Measurements from ENCODE around the gene BATF3. TPM values are rescaled to one million over a fixed set of nuclear protein-coding genes. Genes with fewer than 3 reads are reported as not detected.

Gene BATF3
- total RNA-seq, 2 donors from 2014 or later, result 3.4 TPM; not detected in 1

- intact Hi-C loops (cut with DNase I), result no loop called here
- ATAC-seq, result no peak
- no peak for DNase-seq
- Histone ChIP-seq H3K4me3 (no peak overlapping the region), H3K27ac (no peak overlapping the region), H3K4me1 (no peaks in the 10 kb centered on the region), H3K27me3 (no peaks in the 10 kb centered on the region), H3K36me3 (replicated peaks in 1 of 2; ENCODE audit: insufficient read depth in 1 of 2, low read depth in 2 of 2) (no peaks in the 10 kb centered on the region), H3K9me3 (no peaks in the 10 kb centered on the region)
- WGBS, 2 donors, result 52 to 72% methylated on average over 6 of the region's 6 CpGs
- no peak for TF ChIP-seq CTCF (IDR thresholded peaks at IDR 0.05)
- TF ChIP-seq POLR2A (IDR thresholded peaks at IDR 0.05), result no peak
These were observed 10.9 kb upstream of the BATF3 start for GRCh38 chr1:212710566-212710965.

DNA sequence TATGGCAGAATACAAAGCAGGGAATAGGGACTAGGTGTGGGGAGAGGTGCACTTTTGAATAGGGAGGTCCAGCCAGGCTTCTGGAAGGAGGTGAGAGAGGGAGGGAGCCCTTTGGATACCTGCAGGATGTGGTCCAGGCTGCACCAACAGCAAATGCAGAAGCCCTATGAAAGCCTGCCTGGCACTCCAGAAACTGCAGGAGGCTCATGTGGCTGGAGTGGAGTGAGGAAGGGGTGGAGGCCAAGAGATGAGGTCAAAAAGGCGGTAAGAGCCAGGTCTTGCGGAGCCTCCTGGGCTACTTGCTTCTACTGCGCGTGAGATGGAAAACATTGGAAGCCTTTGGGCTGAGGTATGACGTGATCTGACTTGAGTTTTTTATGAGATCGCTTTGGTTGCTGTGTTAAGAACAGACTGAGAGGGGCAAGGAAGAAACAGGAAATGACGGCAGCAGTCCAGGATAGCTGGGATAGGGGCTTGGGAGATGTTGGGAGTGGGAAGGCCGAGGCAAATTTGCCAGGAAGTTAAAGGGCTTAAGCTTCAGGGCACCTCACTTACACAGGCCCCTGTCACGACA lies 4.4 kb upstream of the BATF3 start:
- WGBS, 2 donors, result 72 to 83% methylated on average over 9 of the region's 9 CpGs
- no peaks in the 10 kb centered on the region for H3K36me3 ChIP-seq (replicated peaks in 1 of 2; ENCODE audit: insufficient read depth in 1 of 2, low read depth in 2 of 2)
- intact Hi-C loops (cut with DNase I), result no loop called here

GRCh38 chr1:212702672-212703071 lies 3.0 kb upstream of the BATF3 start:
- H3K27me3 ChIP-seq, result no peaks in the 10 kb centered on the region
- no peak for ATAC-seq
- no peaks in the 10 kb centered on the region for H3K9me3 ChIP-seq
- no peak for DNase-seq
- peaks cover 31% of the 10 kb centered on the region for H3K4me1 ChIP-seq
- no peaks in the 10 kb centered on the region for H3K36me3 ChIP-seq (replicated peaks in 1 of 2; ENCODE audit: insufficient read depth in 1 of 2, low read depth in 2 of 2)
- H3K27ac ChIP-seq, result no peak overlapping the region
- no peak overlapping the region for H3K4me3 ChIP-seq
- TF ChIP-seq CTCF (IDR thresholded peaks at IDR 0.05) (no peak), POLR2A (IDR thresholded peaks at IDR 0.05) (no peak)
- WGBS, 2 donors, result 32 to 38% methylated on average over 1 of the region's 1 CpG
- intact Hi-C loops (cut with DNase I), result no loop called here

More for the DNA sequence above, 4.4 kb upstream of the BATF3 start:
- no peak for ATAC-seq
- H3K4me3 ChIP-seq, result no peak overlapping the region
- no peaks in the 10 kb centered on the region for H3K27me3 ChIP-seq
- no peak for DNase-seq
- no peak overlapping the region for H3K27ac ChIP-seq
- TF ChIP-seq POLR2A (IDR thresholded peaks at IDR 0.05) (no peak), CTCF (IDR thresholded peaks at IDR 0.05) (no peak)
- H3K4me1 ChIP-seq, result peaks cover 21% of the 10 kb centered on the region
- H3K9me3 ChIP-seq, result no peaks in the 10 kb centered on the region

- 53 to 61% methylated on average over 1 of the region's 1 CpG for WGBS, 2 donors
- H3K27me3 ChIP-seq, result peaks cover 0 to 3% of the 10 kb centered on the region in 2 donors
- no peak overlapping the region for H3K27ac ChIP-seq
- H3K9me3 ChIP-seq, result no peaks in the 10 kb centered on the region
- no peak overlapping the region for H3K4me3 ChIP-seq
- intact Hi-C loops (cut with DNase I), result no loop called here
- TF ChIP-seq CTCF (IDR thresholded peaks at IDR 0.05) (no peak), POLR2A (IDR thresholded peaks at IDR 0.05) (no peak)
- ATAC-seq (no peak), DNase-seq (no peak)
- peaks cover 31% of the 10 kb centered on the region for H3K4me1 ChIP-seq
- H3K36me3 ChIP-seq (replicated peaks in 1 of 2; ENCODE audit: insufficient read depth in 1 of 2, low read depth in 2 of 2), result no peaks in the 10 kb centered on the region
These were observed 2.3 kb upstream of the BATF3 start for GRCh38 chr1:212701910-212702309.
